Effector memory CD4-positive, alpha-beta T cell (primary cell): ENCODE measurements around the gene MKX.
A peak's percentile ranks its signal among the peaks of the same experiment; 100 is the strongest.

Experiments
- DNase-seq, 3 donors: peaks; one replicate each; pipeline ENCODE4 v3.0.0-alpha.2; 2020
- H3K27ac ChIP-seq: 2 replicates; pipeline ENCODE4 v1.7.0; 2013; ENCODE audit warnings: mild to moderate bottlenecking, low read length, moderate library complexity; ENCODE audit not compliant: insufficient read depth, poor library complexity, severe bottlenecking
- H3K27me3 ChIP-seq: replicated peaks from 2 replicates; pipeline ENCODE4 v1.7.0; 2013; ENCODE audit warnings: mild to moderate bottlenecking, low read length; ENCODE audit not compliant: insufficient read depth, control insufficient read depth, poor library complexity, severe bottlenecking
- H3K36me3 ChIP-seq: 2 replicates; pipeline ENCODE4 v1.7.0; 2013; ENCODE audit warnings: mild to moderate bottlenecking, low read length, moderate library complexity; ENCODE audit not compliant: control insufficient read depth, insufficient read depth
- H3K4me1 ChIP-seq: 2 replicates; pipeline ENCODE4 v1.7.0; 2013; ENCODE audit warnings: low read length, mild to moderate bottlenecking; ENCODE audit not compliant: control insufficient read depth, insufficient read depth, poor library complexity, severe bottlenecking
- H3K4me3 ChIP-seq: 2 replicates; pipeline ENCODE4 v1.7.0; 2013; ENCODE audit warnings: low read length, low read depth, mild to moderate bottlenecking; ENCODE audit not compliant: insufficient read depth, poor library complexity, severe bottlenecking
- H3K9me3 ChIP-seq: 2 replicates; pipeline ENCODE4 v1.7.0; 2013; ENCODE audit warnings: mild to moderate bottlenecking, low read length, moderate library complexity; ENCODE audit not compliant: control insufficient read depth
- total RNA-seq, 3 donors: gene quantifications; one replicate each; lab custom pipeline; 2026; lab: John Stamatoyannopoulos, UW

The MKX gene, protein sequence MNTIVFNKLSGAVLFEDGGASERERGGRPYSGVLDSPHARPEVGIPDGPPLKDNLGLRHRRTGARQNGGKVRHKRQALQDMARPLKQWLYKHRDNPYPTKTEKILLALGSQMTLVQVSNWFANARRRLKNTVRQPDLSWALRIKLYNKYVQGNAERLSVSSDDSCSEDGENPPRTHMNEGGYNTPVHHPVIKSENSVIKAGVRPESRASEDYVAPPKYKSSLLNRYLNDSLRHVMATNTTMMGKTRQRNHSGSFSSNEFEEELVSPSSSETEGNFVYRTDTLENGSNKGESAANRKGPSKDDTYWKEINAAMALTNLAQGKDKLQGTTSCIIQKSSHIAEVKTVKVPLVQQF
- 0 reads per million in 3 donors for total RNA-seq

DNA sequence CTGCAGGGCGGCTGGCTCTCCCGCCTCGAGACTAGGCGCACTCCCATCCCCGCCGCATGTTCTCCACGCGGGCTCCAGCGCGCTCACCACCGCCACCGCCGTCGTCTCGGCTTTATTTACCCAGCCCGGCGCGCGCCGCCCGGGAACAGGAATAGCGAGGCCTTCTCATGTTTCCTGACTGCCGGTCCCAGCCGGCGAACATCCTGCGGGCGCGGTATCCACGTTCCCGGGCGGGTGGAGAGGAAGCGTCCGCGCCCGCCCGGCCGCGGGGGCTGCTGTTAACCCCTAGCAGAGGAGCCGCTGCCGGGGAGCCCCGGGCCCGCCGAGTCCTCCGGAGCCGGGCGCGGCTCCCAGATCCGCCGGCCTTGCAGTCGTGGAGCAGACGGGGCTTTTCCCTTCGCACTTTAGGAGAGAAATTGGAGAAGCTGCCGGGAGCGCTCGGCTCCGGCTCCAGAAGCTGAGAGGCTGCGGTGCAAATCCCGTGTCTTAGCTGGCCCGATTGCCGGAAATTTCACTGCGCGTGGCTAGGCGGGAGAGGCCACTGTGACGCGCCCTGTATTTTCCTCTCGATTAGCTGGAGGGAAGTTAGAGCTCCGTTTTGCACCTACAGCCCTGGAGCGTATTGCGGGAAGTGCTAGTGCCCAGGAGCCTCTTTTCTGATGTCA lies at the start of gene MKX:
Gene MKX, minus strand, starts transcription at position 88 of the 665 bp plus-strand sequence. CDS start 2,404 bp downstream, outside the sequence.
- Histone ChIP-seq H3K9me3 (no peaks in the 10 kb centered on the region), H3K36me3 (no peaks in the 10 kb centered on the region), H3K4me3 (peak within 1 kb of the TSS; percentile 80), H3K27me3 (peaks cover 59% of the 10 kb centered on the region), H3K4me1 (peaks cover 57% of the 10 kb centered on the region), H3K27ac (no peak within 1 kb of the TSS)
- DNase-seq, result no peak

DNA sequence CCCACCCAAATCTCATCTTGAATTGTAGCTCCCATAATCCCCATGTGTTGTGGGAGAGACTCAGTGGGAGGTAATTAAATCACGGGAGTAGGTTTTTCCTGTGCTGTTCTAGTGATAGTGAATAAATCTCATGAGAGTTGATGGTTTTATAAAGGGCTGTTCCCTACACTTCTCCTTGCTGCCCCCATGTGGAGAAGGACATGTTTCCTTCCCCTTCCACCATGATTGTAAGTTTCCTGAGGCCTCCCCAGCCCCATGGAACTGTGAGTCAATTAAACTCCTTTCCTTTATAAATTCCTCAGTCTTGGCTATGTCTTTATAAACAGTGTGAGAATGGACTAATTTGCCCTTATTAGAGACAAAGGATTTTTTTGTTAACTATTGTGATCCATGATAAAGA lies 48.5 kb upstream of the MKX start:
- H3K27ac ChIP-seq, result no peak overlapping the region
- no peak overlapping the region for H3K4me3 ChIP-seq
- no peak for DNase-seq
- H3K36me3 ChIP-seq, result no peaks in the 10 kb centered on the region
- H3K4me1 ChIP-seq, result no peaks in the 10 kb centered on the region
- H3K27me3 ChIP-seq, result no peaks in the 10 kb centered on the region
- H3K9me3 ChIP-seq, result no peaks in the 10 kb centered on the region

DNA sequence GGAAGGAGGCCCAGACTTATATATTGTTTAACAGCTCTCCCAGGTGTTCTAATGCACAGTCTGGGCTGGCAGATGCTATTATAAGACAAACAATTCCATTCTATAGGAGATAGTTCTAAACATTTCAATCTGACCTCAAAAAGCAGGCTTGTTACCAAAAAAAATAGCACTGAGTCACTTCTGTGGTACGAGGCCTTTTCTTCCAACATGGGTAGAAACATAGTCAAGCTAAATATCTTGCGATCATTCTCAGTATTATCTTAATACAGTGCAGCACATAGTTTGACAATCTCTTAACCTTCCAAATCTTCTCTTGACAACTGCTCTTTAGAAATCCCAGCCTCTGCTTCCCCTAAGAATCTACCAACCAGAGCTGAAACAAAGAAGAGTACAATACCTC lies 46.6 kb upstream of the MKX start:
- H3K36me3 ChIP-seq, result no peaks in the 10 kb centered on the region
- H3K4me3 ChIP-seq, result no peak overlapping the region
- no peaks in the 10 kb centered on the region for H3K27me3 ChIP-seq
- no peaks in the 10 kb centered on the region for H3K4me1 ChIP-seq
- no peak for DNase-seq
- H3K9me3 ChIP-seq, result no peaks in the 10 kb centered on the region
- no peak overlapping the region for H3K27ac ChIP-seq

DNA sequence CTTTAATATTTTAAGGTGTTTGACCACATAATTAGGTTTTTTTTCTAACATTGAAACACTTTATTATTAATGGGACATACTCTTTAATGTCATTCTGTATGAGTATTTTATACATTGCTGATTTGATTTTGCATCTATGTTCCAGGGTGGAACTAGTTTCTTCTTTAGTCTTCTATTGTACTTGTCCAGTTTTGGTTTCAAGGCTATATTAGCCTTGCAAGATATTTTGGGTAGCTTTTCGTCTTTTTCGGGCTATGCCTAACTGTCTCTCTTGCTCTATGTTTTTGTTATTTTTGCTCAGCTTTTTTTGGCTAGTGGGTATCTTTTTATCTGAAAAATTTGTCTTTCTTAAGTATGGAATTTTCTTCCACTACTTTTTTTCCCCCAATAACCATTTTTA lies 38.7 kb upstream of the MKX start:
- Histone ChIP-seq H3K36me3 (no peaks in the 10 kb centered on the region), H3K27ac (no peak overlapping the region), H3K27me3 (no peaks in the 10 kb centered on the region), H3K4me1 (no peaks in the 10 kb centered on the region), H3K4me3 (no peak overlapping the region), H3K9me3 (no peaks in the 10 kb centered on the region)
- DNase-seq, result no peak

DNA sequence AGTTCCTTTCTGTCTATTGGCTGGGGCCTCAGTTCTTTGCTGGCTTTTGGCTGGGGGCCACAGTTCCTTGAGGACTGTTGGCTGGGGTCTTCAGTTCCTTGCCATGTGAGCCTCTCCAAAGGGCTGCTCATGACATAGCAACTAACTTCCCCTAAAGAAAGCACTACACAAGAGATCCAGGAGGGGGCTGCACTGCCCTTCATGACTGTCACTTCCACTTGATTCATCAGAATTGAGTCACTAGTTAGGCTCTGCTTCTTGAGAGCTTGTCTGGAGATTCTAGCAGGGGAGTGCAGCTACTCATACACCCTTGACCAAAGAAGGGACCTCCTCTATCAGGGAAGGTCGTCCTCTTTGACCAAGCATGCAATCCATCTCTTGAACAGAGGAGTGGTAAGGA lies 38.0 kb upstream of the MKX start:
- H3K27ac ChIP-seq, result no peak overlapping the region
- no peaks in the 10 kb centered on the region for H3K36me3 ChIP-seq
- H3K4me3 ChIP-seq, result no peak overlapping the region
- no peaks in the 10 kb centered on the region for H3K9me3 ChIP-seq
- DNase-seq, result peak in 1 of 3 donors; percentile 5
- H3K4me1 ChIP-seq, result no peaks in the 10 kb centered on the region
- no peaks in the 10 kb centered on the region for H3K27me3 ChIP-seq

DNA sequence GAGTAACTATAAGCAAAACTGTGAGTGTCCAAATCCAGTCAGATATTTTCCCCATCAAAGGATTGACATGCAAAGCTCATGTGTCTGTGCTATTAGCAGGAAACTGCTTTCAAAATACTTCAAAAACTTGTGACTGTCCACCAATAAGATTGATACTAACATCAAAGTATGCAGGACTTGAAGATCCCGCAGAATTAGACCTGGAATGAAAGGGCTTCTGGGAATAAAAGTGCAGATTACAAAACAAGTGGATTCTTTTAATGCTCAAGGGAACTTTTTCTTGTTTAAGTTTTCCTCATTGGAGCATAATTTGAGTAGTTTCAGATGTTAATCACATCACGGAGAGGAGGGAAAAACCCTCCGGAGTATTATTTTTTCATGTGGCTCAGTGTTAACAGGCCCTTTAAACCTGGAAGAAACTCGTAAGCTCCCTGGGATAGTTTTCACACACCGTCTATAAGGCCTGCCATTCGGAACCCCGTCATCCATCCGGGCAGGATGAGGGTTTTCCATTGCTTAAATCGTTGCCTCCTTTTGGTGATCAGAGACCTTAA lies 33.9 kb upstream of the MKX start:
- H3K4me3 ChIP-seq, result no peak overlapping the region
- peaks cover 4% of the 10 kb centered on the region for H3K27me3 ChIP-seq
- no peak overlapping the region for H3K27ac ChIP-seq
- H3K9me3 ChIP-seq, result no peaks in the 10 kb centered on the region
- no peaks in the 10 kb centered on the region for H3K36me3 ChIP-seq
- H3K4me1 ChIP-seq, result no peaks in the 10 kb centered on the region
- DNase-seq, result no peak

DNA sequence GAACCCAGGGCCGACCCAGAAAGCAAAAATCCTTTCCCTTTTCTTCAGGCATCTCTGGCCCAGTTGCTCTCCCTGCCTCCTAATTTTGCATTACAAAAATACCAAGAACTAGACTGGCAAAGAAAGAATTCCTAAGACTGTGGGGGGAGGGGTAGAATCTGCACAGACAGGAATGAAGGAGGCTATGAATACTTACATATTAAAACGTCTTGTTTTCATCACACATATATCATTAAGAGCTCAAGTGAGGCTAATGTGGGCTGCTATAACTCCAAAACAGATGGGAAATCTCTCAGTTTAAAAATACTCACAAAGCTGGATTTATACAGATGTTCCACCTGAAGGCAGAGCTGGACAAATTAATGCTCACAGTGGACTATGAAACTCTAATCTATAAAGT lies 29.2 kb upstream of the MKX start:
- Histone ChIP-seq H3K9me3 (no peaks in the 10 kb centered on the region), H3K27me3 (peaks cover 9% of the 10 kb centered on the region), H3K36me3 (no peaks in the 10 kb centered on the region), H3K4me3 (no peak overlapping the region), H3K27ac (no peak overlapping the region), H3K4me1 (no peaks in the 10 kb centered on the region)
- no peak for DNase-seq

DNA sequence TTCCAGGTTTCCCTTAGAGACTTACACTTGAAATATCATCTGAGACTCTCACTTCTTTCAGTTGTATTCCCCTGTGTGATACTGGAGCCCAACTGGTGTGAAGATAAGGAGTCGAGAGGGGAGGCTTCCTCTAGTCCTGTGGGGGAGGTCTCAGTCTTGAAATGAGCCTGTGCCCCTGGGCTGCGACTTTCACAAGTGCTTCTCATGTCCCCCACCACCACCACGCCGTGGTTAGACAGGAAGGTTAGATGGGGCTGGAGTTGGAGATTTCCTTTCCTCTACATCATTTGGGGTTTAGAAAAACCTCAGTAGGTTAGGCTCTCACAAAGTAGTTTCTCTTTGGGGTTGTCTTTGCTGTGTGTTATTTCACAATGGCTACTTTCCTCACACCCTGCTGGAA lies 25.6 kb upstream of the MKX start:
- H3K4me3 ChIP-seq, result no peak overlapping the region
- H3K27ac ChIP-seq, result no peak overlapping the region
- H3K36me3 ChIP-seq, result no peaks in the 10 kb centered on the region
- no peaks in the 10 kb centered on the region for H3K9me3 ChIP-seq
- DNase-seq, result no peak
- no peaks in the 10 kb centered on the region for H3K4me1 ChIP-seq
- peaks cover 9% of the 10 kb centered on the region for H3K27me3 ChIP-seq

DNA sequence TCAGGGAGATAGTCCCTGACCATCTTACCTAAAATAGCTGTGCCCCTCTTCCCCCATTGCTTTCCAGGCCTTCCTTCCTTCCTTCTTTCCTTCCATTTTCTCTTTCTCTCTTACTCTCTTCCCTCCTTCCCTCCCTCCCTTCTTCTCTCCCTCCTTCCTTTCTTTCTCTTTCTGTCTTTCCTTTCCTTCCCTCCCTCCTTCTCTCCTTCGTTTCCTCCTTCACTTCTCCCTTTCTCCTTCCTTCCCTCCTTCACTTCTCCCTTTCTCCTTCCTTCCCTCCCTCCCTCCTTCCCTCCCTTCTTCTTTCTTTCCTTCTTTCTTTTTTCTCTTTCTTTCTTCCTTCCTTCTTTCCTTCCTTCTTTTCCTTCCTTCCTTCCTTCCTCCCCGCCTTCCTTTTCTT lies 24.6 kb upstream of the MKX start:
- Histone ChIP-seq H3K27ac (no peak overlapping the region), H3K4me3 (no peak overlapping the region), H3K36me3 (no peaks in the 10 kb centered on the region), H3K27me3 (peaks cover 9% of the 10 kb centered on the region), H3K4me1 (no peaks in the 10 kb centered on the region), H3K9me3 (no peaks in the 10 kb centered on the region)
- no peak for DNase-seq

DNA sequence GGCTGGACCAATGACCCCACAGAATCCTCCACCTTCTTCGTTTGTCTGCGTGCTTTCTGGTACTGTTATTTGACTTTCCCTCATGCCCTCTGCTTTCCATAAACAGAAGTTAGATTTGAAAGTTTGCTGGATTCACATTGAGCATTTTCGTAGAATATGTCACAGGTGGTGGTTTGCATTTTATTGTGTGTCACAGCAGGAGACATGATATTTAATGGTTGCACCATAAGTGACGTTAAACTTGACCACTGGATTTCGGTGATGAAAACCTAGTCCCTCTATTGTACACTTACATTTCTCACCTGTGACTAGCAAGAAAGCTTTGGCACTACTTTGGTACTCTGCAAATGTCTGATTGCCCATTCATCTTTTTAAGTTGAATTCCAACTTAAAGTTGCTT lies 15.2 kb upstream of the MKX start:
- Histone ChIP-seq H3K4me1 (no peaks in the 10 kb centered on the region), H3K27me3 (no peaks in the 10 kb centered on the region), H3K4me3 (no peak overlapping the region), H3K27ac (no peak overlapping the region), H3K9me3 (no peaks in the 10 kb centered on the region), H3K36me3 (no peaks in the 10 kb centered on the region)
- no peak for DNase-seq
